ENCODE data around the gene UNC45B.

UNC45B gene

GRCh38 chr17:35160354-35161201 lies 13.0 kb downstream of the UNC45B start:
- Histone ChIP-seq H3K36me3 (ENCODE audit: control insufficient read depth, insufficient read depth, low read length) (no peaks in the 10 kb centered on the region), H3K27ac (ENCODE audit: low read length) (no peak overlapping the region), H3K4me3 (ENCODE audit: low read length) (no peak overlapping the region), H3K4me1 (ENCODE audit: control insufficient read depth, insufficient read depth, low read length) (no peaks in the 10 kb centered on the region), H3K27me3 (ENCODE audit: control insufficient read depth, insufficient read depth, low read length) (no peaks in the 10 kb centered on the region), H3K9me3 (ENCODE audit: control insufficient read depth, insufficient read depth, low read length) (no peaks in the 10 kb centered on the region)
- WGBS (ENCODE audit: insufficient coverage, insufficient read length): no CpG with 5 or more reads among the region's 13 CpGs
- no peak for DNase-seq (ENCODE audit: low read depth, low spot score)

- no peaks in the 10 kb centered on the region for H3K4me1 ChIP-seq (ENCODE audit: control insufficient read depth, insufficient read depth, low read length)
- DNase-seq (ENCODE audit: low read depth, low spot score): no peak
- no peaks in the 10 kb centered on the region for H3K36me3 ChIP-seq (ENCODE audit: control insufficient read depth, insufficient read depth, low read length)
- no peak overlapping the region for H3K4me3 ChIP-seq (ENCODE audit: low read length)
- WGBS (ENCODE audit: insufficient coverage, insufficient read length): no CpG with 5 or more reads among the region's 3 CpGs
- no peaks in the 10 kb centered on the region for H3K27me3 ChIP-seq (ENCODE audit: control insufficient read depth, insufficient read depth, low read length)
- H3K9me3 ChIP-seq (ENCODE audit: control insufficient read depth, insufficient read depth, low read length): no peaks in the 10 kb centered on the region
- H3K27ac ChIP-seq (ENCODE audit: low read length): no peak overlapping the region
These were observed 13.7 kb downstream of the UNC45B start for GRCh38 chr17:35161281-35161761.

- Histone ChIP-seq H3K27me3 (ENCODE audit: control insufficient read depth, insufficient read depth, low read length) (no peaks in the 10 kb centered on the region), H3K4me3 (ENCODE audit: low read length) (no peak overlapping the region)
These were observed 15.1 kb downstream of the UNC45B start for GRCh38 chr17:35162755-35163154.

GRCh38 chr17:35163886-35164285 lies 16.3 kb downstream of the UNC45B start:
- H3K9me3 ChIP-seq (ENCODE audit: control insufficient read depth, insufficient read depth, low read length): no peaks in the 10 kb centered on the region
- H3K27me3 ChIP-seq (ENCODE audit: control insufficient read depth, insufficient read depth, low read length): no peaks in the 10 kb centered on the region
- H3K27ac ChIP-seq (ENCODE audit: low read length): no peak overlapping the region
- no peak for DNase-seq (ENCODE audit: low read depth, low spot score)
- no peak overlapping the region for H3K4me3 ChIP-seq (ENCODE audit: low read length)
- H3K4me1 ChIP-seq (ENCODE audit: control insufficient read depth, insufficient read depth, low read length): no peaks in the 10 kb centered on the region
- H3K36me3 ChIP-seq (ENCODE audit: control insufficient read depth, insufficient read depth, low read length): no peaks in the 10 kb centered on the region
- no CpG with 5 or more reads among the region's 7 CpGs for WGBS (ENCODE audit: insufficient coverage, insufficient read length)

More at GRCh38 chr17:35162755-35163154, 15.1 kb downstream of the UNC45B start:
- H3K36me3 ChIP-seq (ENCODE audit: control insufficient read depth, insufficient read depth, low read length): no peaks in the 10 kb centered on the region
- no CpG with 5 or more reads among the region's 4 CpGs for WGBS (ENCODE audit: insufficient coverage, insufficient read length)
- H3K9me3 ChIP-seq (ENCODE audit: control insufficient read depth, insufficient read depth, low read length): no peaks in the 10 kb centered on the region
- H3K4me1 ChIP-seq (ENCODE audit: control insufficient read depth, insufficient read depth, low read length): no peaks in the 10 kb centered on the region
- no peak for DNase-seq (ENCODE audit: low read depth, low spot score)
- no peak overlapping the region for H3K27ac ChIP-seq (ENCODE audit: low read length)

- no peaks in the 10 kb centered on the region for H3K9me3 ChIP-seq (ENCODE audit: control insufficient read depth, insufficient read depth, low read length)
- H3K4me1 ChIP-seq (ENCODE audit: control insufficient read depth, insufficient read depth, low read length): no peaks in the 10 kb centered on the region
- H3K27me3 ChIP-seq (ENCODE audit: control insufficient read depth, insufficient read depth, low read length): no peaks in the 10 kb centered on the region
- no peaks in the 10 kb centered on the region for H3K36me3 ChIP-seq (ENCODE audit: control insufficient read depth, insufficient read depth, low read length)
- H3K27ac ChIP-seq (ENCODE audit: low read length): no peak overlapping the region
- no CpG with 5 or more reads among the region's 5 CpGs for WGBS (ENCODE audit: insufficient coverage, insufficient read length)
- DNase-seq (ENCODE audit: low read depth, low spot score): no peak
- no peak overlapping the region for H3K4me3 ChIP-seq (ENCODE audit: low read length)
These were observed 17.1 kb downstream of the UNC45B start for GRCh38 chr17:35164716-35165115.

GRCh38 chr17:35166526-35166925 lies 18.9 kb downstream of the UNC45B start:
- Histone ChIP-seq H3K27me3 (ENCODE audit: control insufficient read depth, insufficient read depth, low read length) (no peaks in the 10 kb centered on the region), H3K9me3 (ENCODE audit: control insufficient read depth, insufficient read depth, low read length) (no peaks in the 10 kb centered on the region), H3K27ac (ENCODE audit: low read length) (no peak overlapping the region), H3K4me1 (ENCODE audit: control insufficient read depth, insufficient read depth, low read length) (no peaks in the 10 kb centered on the region), H3K36me3 (ENCODE audit: control insufficient read depth, insufficient read depth, low read length) (no peaks in the 10 kb centered on the region), H3K4me3 (ENCODE audit: low read length) (no peak overlapping the region)
- WGBS (ENCODE audit: insufficient coverage, insufficient read length): no CpG with 5 or more reads among the region's 5 CpGs
- no peak for DNase-seq (ENCODE audit: low read depth, low spot score)

GRCh38 chr17:35167046-35167445 lies 19.4 kb downstream of the UNC45B start:
- no peaks in the 10 kb centered on the region for H3K27me3 ChIP-seq (ENCODE audit: control insufficient read depth, insufficient read depth, low read length)
- no peak for DNase-seq (ENCODE audit: low read depth, low spot score)
- no peaks in the 10 kb centered on the region for H3K4me1 ChIP-seq (ENCODE audit: control insufficient read depth, insufficient read depth, low read length)
- H3K36me3 ChIP-seq (ENCODE audit: control insufficient read depth, insufficient read depth, low read length): no peaks in the 10 kb centered on the region
- no CpG with 5 or more reads among the region's 3 CpGs for WGBS (ENCODE audit: insufficient coverage, insufficient read length)
- H3K27ac ChIP-seq (ENCODE audit: low read length): no peak overlapping the region
- no peak overlapping the region for H3K4me3 ChIP-seq (ENCODE audit: low read length)
- no peaks in the 10 kb centered on the region for H3K9me3 ChIP-seq (ENCODE audit: control insufficient read depth, insufficient read depth, low read length)

GRCh38 chr17:35167666-35168065 lies 20.0 kb downstream of the UNC45B start:
- H3K27me3 ChIP-seq (ENCODE audit: control insufficient read depth, insufficient read depth, low read length): no peaks in the 10 kb centered on the region
- no peaks in the 10 kb centered on the region for H3K9me3 ChIP-seq (ENCODE audit: control insufficient read depth, insufficient read depth, low read length)
- DNase-seq (ENCODE audit: low read depth, low spot score): no peak
- no peaks in the 10 kb centered on the region for H3K4me1 ChIP-seq (ENCODE audit: control insufficient read depth, insufficient read depth, low read length)
- no peak overlapping the region for H3K4me3 ChIP-seq (ENCODE audit: low read length)
- H3K27ac ChIP-seq (ENCODE audit: low read length): no peak overlapping the region
- WGBS (ENCODE audit: insufficient coverage, insufficient read length): no CpG with 5 or more reads among the region's 1 CpG
- no peaks in the 10 kb centered on the region for H3K36me3 ChIP-seq (ENCODE audit: control insufficient read depth, insufficient read depth, low read length)

GRCh38 chr17:35169835-35170363 lies 22.3 kb downstream of the UNC45B start:
- no peaks in the 10 kb centered on the region for H3K36me3 ChIP-seq (ENCODE audit: control insufficient read depth, insufficient read depth, low read length)
- H3K27ac ChIP-seq (ENCODE audit: low read length): no peak overlapping the region
- no CpG with 5 or more reads among the region's 17 CpGs for WGBS (ENCODE audit: insufficient coverage, insufficient read length)
- no peaks in the 10 kb centered on the region for H3K9me3 ChIP-seq (ENCODE audit: control insufficient read depth, insufficient read depth, low read length)
- no peak for DNase-seq (ENCODE audit: low read depth, low spot score)
- H3K4me3 ChIP-seq (ENCODE audit: low read length): no peak overlapping the region
- H3K27me3 ChIP-seq (ENCODE audit: control insufficient read depth, insufficient read depth, low read length): no peaks in the 10 kb centered on the region
- no peaks in the 10 kb centered on the region for H3K4me1 ChIP-seq (ENCODE audit: control insufficient read depth, insufficient read depth, low read length)

- no peak for DNase-seq (ENCODE audit: low read depth, low spot score)
- Histone ChIP-seq H3K4me1 (ENCODE audit: control insufficient read depth, insufficient read depth, low read length) (no peaks in the 10 kb centered on the region), H3K27ac (ENCODE audit: low read length) (no peak overlapping the region), H3K36me3 (ENCODE audit: control insufficient read depth, insufficient read depth, low read length) (no peaks in the 10 kb centered on the region), H3K4me3 (ENCODE audit: low read length) (no peak overlapping the region), H3K9me3 (ENCODE audit: control insufficient read depth, insufficient read depth, low read length) (no peaks in the 10 kb centered on the region), H3K27me3 (ENCODE audit: control insufficient read depth, insufficient read depth, low read length) (no peaks in the 10 kb centered on the region)
- no CpG with 5 or more reads among the region's 18 CpGs for WGBS (ENCODE audit: insufficient coverage, insufficient read length)
These were observed 23.6 kb downstream of the UNC45B start for GRCh38 chr17:35170968-35171771.
